Stimulated activated CD4-positive, alpha-beta T cell treated with anti-CD3 and anti-CD28 coated beads, Interleukin-4, amount 100 ng/mL, for 1 hour (primary cell): Measurements from ENCODE around the gene AGAP1.

Experiments used
- DNase-seq: peaks from one replicate; pipeline ENCODE4 v3.0.0-alpha.2; 2020

Gene AGAP1

DNA sequence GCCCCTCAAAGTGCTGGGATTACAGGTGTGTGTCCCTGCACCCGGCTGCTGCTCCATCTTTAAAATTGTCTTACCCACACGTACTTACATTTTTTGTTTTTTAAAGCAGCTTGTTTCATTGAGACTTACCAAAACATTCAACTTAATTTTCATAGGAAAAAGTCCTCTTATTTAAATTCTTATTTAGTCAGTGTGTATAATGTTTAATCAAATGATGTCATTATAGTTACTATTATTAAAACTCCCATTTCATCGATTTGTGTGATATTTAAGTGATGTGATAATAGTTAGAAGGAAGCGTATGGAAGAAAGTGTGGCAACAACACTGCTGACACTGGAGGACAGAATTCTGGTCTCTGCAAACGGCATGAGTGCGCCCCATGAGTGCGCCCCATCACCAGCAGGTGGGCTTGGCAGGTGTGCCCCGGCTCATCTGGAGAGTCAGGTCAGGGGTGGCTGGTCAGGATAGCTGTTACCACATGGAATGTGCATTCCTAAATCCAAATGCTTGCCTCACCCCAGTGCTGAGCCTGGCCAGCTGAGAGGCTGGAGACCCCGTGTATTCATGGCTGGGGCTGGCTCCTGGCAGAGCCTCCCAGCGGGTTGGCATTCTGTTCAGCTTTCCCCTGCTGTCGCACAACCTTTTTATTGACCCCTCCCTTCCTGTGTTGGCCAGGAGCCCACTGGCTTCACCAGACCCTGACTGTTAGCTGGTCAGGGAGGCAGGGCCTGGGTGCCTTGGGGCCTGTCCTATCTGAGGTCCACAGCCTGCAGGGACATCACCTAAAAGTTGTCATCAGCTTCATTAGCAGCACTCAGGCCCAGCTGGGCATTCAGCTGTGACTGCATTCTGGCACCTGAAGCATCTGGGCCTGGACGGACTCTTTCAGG, 79.7 kb downstream of the AGAP1 start:
- DNase-seq = no peak

DNA sequence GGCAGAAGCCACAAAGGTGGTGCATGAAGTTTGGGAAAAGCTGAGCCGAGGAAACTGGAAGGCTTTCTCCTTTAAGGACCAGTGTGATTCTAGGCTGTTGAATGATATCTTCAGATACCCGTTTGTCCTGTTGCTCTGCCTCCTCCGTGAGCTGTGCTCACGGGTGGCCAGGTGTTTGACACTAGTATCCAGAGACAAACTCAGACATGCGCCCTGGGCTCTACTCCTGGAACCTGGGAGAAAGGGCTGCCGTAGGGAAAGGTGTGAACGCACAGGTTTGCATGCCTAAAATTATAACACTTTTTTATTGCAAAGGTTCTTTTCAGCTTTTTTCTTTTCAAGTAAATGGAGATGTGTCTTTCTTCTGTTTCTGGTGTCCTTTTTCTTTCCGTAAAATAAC, 81.6 kb downstream of the AGAP1 start:
- no peak for DNase-seq

DNA sequence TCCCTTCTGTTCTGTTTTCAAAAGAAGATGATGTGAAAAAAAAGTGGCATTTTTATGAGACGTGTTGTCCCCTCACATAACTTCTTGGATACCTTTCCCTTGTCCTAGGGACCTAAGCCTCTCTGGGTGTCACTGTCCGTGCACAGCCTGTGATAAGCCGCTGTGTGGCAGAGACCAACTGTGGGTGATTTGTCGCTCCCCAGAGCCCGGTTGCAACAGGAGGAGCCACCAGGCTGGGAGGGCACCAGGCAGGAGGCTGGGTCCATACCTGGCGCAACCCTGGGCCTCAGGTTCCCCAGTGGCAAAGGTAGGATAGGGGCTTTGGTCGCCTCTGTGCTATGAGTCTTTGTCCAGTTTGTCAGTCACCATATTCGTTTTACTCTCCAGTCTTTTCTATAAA, 82.1 kb downstream of the AGAP1 start:
- DNase-seq = no peak

DNA sequence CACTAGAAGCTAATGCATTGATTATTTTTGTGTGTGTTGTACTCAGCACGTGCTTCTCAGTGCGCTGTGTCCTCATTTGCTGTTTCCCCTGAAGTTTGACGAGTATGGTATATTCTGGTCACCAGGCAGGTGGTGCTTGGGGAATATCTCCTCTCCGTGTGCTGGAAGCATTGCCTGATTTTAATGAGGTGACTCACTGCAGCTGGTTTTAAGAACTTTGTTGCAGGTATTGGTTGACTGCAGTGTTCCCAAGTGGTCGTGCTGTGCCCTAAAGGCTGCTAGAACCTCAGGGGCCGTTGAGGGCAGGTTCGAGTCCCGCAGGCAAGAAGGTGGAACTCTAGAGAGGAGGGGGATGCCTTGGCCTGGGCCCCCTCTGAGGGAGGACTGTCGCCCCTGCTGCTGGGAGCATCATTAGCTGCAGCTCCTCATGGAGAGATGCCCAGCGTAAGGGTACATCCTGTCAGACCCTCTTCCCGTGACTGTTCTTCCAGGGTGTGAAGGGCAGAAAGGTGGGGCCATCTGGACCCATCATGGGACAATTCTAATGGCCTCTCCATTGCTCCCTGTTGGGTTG, 82.6 kb downstream of the AGAP1 start:
- no peak for DNase-seq

DNA sequence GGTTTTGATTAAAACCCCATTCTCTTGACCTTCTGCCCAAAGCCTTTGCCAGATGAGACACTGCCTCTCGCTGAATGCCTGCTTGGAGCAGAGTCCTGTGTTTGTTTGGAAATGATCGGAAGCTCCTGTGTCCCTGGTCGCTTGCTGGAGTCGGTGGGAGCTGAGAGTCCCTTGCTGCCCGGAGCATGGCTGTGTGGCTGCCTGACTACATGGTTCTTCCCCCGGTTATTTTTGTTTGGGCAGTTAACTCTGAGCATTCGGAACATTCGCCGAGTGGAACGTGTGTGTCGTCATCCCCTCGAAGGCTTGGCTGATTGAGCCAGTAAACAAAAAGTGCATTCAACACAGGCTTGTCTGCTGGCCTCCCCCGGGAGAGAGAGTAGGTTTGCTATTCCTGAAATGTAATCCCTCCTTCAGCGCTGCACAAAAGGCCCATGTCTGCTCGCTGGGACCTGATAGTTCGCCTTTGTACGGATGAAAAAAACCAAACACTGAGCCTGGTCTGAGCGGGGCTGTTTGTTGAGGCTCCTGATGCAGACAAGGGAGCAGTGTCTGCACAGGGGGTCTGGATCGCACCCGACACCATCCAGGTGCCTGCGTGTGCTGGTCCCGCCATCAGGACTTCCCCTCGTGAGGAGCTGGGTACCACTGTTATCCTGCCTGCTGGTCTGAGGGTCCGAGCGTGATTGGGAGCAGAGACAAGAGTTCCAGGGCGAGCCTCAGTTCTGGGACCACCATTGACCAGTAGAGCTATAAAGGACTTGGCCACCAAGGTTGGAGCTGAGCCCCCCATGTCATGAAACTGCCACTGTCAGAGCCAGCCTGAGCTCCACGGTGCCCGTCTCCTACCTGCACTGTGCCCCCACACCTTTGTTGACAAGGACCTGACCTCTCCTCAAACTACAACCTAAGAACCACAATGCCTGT, 83.8 kb downstream of the AGAP1 start:
- DNase-seq = no peak

DNA sequence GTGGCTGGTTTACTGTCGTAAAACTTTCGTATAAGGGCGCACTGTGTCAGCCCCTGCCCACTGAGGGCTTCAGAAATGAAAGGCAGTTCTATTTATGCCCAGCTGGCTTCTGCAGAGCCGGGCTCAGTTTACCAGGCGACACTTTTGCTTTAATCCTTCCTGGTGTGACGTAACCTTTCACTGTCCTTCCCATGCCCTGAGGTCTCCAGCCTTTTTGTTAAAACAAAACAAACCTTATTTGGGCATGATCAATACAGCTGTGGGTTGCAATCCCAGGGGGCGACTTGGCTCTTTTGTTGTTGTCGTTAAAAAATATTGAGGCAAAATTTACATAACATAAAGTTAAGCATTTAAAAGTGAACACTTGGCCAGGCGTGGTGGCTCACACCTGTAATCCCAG, 85.3 kb downstream of the AGAP1 start:
- no peak for DNase-seq

DNA sequence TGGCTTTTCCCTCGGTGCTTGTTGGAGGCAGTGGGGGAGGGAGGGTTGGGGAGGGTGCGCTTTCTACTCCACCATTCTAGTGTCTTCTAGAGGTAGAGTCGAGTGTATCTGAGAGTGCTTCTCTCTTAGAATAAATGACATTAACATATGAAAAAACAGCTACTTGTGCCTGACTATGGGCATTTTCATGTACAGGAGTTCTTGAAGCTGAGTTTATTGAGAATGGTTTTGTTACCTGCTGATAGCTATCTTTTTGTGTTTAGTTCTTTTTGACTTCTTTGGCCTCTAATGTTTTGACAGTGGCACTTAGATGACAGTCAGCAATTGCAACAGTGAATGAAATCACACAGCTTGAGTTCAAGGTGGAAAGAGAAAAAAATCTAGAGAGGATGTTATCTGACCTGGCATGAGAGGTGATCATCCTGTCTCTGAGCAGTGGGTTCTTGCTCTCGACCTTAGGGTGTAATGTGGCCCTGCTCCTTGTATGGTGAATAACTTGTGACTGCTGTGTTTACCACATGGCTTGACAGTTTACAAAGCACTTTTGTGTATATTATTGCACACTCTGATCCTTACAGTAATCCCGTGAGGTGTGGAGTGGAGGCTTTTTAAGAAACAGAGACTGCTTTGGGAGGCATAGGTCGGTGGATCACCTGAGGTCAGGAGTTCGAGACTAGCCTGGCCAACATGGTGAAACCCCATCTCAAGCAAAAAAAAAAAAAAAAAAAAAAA, 86.7 kb downstream of the AGAP1 start:
- DNase-seq = no peak

DNA sequence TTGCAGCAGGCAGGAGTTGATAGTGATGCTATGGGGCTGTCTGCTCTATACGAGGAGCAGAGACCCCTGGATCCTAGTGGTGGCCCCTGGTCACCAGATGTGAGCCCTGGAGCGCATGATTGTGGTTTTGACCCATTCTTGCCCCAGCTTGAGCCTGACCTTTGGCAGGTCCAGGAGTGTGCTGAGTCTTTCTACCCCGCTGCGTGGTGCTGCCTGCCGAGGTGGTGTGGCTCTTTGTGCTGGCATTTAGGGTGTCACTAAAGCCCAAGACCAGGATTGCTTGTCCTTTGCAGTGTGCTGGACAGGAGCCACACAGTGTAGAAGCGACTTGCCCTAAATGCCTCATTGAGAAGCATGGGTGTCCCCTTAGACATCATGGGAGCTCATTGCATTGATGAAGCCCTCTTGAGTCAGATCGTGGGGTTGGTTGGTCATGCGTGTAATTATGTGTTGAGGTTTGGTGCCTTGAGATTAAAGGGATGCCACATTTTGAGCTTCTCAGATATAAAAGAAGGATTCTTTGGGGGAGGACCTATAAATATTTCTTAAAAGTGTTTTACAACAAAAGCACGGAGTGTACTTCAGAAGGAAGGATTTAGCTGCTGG, 88.3 kb downstream of the AGAP1 start:
- no peak for DNase-seq

DNA sequence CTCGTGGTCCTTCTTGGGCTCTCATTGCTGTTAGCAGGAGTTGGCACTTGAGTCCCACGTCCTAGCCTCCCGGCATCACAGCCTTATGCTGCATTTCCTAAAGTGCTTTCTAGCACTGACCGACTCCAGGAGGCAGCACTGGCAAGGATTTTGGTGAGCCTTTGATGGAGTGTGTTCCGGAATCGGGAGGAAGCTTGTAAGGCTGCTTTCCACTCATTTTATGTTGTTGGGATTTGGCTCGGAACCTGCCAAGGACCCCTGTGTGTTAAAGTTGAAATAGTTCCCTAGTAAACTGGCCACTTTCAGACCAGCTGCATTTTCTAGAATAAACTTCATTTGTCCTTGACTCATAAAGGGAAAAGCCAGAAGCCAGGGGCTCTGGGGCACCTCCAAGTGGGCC, 88.9 kb downstream of the AGAP1 start:
- DNase-seq = no peak

DNA sequence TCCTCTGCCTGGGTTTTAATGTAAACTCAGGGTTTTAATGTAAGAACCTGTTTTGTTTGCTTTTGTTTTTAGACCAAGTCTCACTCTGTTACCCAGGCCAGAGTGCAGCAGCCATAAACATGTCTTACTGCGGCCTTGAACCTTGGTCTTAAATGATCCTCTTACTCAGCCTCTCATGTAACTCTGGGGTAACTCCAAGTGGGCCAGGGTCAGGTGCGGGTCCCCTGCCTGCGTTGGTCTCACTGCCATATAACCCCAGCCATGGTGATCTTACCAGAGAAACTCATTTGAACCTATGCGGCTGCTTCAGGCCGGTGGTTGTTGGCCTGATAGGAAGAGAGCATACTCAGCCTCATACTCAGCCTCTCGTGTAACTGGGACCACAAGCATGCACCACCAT, 89.3 kb downstream of the AGAP1 start:
- no peak for DNase-seq

DNA sequence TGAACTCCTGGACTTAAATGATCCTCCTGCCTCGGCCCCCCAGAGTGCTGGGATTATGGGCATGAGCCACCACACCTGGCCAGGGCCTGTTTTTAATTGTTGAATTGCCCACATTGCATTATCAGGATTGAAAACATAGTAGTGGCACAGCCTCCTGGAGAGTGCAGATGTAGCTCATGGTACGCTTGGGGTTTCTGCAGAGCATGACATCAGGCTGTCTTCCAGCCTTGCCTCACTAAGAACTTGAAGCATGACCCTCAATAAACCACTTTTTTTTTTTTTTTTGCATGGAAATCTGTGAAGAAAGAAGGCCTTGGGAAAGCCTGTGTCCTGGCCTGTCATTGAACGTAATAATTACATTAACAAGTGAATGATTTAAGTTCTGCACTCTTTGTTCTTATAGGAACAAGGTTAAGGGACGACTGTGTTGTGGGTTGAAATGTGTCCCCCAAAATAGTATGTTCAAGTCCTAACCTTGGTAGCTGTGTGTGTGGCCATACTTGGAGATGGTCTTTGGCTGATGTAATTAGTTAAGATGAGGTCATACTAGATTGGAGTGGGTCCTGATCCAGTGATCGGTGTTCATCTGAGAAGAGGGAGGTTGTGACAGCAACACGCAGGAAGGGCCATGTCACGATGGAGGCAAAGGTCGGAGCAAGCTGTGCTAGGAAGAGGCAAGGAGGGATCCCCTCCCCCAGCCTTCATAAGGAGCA, 90.2 kb downstream of the AGAP1 start:
- DNase-seq = no peak

DNA sequence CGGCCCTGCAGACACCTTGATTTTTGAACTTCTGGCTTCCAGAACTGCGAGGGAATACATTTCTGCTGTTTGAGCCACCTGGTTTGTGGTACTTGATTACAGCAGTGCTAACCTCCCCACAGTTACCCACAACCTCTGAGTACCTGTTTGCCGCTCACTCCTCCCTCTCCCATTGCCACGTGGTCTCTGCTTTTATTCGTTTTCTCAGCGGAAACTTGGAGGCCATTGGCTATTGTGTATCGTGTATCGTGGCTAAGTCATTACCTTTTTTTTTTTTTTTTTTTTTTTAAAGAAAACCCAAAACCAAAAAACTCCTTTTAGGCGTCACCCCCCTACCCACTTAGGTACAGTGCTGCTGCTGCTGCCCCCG, 90.8 kb downstream of the AGAP1 start:
- no peak for DNase-seq

DNA sequence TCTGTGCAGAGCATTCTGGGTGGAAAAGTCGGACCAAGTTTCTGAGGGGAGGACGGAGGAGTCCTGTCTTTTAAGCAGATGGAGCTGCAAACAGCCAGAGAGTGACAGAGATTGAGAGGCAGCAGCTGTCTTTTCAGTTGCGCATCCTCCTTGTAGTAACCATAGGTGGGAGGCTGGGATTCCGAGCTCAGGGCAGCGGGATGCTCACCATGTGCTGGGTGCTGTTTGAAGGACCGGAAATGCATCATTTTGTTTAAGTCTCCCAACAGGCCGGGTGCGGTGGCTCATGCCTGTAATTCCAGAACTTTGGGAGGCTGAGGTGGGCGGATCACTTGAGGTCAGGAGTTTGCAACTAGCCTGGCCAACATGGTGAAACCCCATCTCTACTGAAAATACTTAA, 93.4 kb downstream of the AGAP1 start:
- no peak for DNase-seq

DNA sequence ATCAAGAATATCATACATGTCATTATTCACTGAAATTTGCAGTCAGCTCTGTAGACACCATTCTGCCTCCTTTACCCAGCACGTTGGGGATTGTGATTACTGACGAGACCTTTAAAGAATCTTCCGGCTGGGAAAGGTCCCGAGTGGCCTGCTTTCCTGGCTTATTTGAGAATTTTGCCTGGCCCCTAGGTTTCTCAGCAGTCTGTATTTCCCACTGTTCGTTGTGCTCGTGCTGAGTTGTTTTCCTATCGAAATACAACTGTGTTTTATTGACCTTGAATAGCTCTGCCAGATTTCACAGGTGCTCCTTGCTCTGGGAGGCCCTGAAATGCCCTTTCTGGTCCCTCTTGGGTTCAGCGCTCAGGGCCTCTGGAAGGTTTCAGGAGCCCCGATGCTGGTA, 94.9 kb downstream of the AGAP1 start:
- DNase-seq = no peak

DNA sequence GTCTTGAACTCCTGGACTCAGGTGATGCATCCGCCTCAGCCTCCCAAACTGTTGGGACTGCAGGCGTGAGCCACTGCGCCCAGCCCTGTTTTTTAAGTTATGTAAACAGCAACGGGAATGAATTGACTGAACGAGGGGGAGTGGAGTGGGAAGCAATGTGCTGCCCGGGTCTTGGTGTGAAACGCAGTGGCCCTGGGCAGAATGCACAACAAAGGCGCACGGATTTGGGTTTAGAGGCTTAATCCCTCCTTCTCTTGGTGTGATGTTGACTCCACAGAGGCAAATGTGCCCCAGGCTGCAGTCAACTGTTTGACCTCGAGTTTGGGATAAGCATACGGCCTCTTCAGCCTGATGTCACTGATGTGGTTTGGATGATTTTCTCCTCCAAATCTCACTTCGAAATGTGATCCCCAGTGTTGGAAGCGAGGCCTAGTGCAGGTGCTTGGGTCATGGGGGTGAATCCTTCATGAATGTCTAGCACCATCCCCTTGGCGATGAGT, 97.4 kb downstream of the AGAP1 start:
- DNase-seq = no peak

DNA sequence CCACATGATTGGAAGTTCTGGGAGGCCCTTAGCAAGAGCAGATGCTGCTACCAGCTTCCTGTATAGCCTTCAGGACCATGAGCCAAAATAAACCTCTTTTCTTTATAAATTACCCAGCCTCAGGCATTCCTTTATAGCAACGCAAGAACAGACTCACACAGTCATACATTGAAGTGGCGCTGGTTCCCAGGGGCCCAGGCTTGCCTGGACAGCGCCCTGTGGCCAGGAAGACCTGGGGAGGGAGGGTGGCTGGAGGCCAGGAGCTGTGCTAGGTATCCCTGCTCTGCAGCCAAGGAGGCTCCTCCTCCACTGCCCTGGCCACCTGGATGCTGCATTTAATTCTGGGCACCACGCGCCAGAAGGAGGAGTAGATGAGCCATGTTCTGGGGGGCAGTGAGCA, 98.1 kb downstream of the AGAP1 start:
- no peak for DNase-seq

DNA sequence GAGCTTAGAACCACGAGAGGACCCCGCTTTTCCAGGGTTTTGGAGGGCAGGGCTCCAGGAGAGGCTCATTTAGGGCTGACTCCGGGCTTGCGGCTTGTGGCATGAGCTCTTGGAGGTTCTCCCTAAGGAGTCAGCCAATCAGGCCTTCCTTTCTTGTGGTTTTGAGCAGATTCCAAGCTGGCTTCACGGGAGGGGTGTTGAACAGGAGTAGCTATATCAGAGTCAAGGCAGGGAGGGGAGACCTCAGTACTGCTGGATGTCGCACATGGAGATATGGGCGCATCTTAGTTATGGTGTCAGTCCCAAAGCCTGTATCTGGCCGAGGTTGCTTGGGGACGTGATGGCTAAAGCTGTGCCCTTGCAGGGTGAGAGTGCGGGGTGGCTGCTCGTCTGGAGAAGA, 98.6 kb downstream of the AGAP1 start:
- no peak for DNase-seq

DNA sequence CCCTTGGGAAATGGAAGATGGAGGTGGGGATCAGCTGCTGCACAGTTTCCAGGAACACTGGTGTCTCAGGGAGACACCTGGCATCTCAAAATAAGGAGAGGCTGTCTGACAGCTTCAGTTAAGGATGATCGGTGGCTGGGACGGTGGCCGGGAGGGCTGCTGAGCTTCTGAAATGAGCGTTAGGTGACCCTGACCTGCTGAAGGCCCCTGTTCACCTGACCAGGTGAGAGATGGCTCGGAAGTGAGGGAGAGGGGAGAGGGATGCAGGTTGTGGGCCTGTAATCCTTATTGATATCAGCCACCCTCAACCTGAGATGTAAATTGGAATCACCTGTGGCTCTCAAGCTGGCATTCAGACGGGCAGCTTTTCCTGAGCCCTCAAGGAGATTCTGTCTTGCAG, 99.0 kb downstream of the AGAP1 start:
- no peak for DNase-seq

DNA sequence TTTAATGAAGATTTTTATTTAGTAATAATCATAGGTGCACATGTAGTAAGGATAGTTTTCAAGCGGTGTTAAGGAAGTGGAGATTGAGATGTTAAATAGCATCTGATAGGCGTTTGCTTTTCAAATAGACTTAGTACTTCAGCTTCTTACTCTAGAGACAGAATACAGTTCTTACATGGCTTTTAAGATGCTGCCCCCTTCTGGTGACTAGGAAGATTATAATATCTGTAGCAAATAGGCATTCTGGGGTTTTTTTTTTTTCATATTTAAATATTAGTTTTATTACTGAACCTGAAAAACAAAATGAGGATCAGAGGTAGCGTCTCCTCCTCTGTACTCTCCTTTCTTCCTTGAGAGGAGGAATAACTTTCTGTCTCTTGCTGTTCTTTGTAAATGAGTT, 100.2 kb downstream of the AGAP1 start:
- no peak for DNase-seq

DNA sequence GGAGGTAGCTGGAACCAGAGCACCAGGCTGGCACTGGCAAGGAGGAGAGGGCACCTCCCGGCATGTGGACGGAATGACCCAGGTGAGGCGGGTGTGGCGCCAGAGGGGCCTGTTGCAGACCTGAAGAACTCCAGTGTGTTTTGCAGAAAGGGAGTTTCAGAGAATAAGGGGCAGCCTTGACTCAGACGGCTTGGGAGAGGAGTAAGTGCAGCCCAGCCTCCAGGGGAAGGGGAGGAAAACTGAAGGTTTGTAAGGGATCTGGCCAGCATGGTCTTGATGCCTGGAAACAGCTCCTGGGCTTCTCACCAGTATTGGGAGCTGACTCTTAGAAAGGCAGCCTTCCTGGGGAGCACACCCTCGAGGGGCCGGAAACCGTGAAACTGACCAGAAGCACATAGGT, 101.1 kb downstream of the AGAP1 start:
- no peak for DNase-seq

DNA sequence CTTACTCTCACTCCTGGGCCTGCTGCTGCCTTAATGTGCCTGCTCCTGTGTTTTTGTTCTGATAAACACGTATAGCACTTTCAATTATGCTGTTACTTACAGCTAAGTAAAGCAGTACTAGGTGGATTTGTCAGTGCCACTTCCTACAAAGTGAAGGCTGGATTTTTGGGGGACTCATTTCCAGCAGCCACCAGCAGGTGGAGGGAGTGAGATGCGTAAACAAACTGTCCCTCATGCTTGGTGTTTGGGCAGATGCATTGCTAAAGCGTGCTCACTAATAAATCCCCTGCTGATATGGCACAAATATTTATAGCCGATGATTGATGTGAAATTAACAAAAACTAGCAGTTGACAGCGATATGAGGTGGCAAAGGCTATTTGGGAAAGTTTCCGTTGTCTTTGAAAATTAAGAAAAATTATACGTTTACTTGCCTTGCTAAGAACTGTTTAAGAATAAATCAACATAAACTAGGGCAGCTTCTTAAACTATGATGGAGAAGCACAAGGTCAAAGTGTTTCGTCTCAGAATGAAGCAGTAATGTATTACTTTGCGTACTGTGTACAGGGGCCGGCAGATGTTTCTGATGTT, 101.7 kb downstream of the AGAP1 start:
- peak; percentile 22 for DNase-seq
